GM12892 (cell line): ENCODE measurements around the gene A1CF.
"Not testable (repeated sequence)": the region's sequence is repeated elsewhere in the genome, so short reads cannot be mapped to it uniquely, and the experiment has no call there.

ENCODE experiments used
- DNase-seq: peaks from one replicate; pipeline ENCODE4 v3.0.0; 2011; ENCODE audit not compliant: insufficient read length
- FAIRE-seq: peaks from 2 replicates; lab custom pipeline; 2011; peaks lifted over from hg19 to GRCh38; lab: Jason Lieb, UNC
- POLR2A ChIP-seq: IDR thresholded peaks from 2 replicates; pipeline ENCODE4 v1.6.1; 2011; ENCODE audit warnings: low read depth, low read length, control low read depth
- POLR2AphosphoS5 ChIP-seq: IDR thresholded peaks from 2 replicates; pipeline ENCODE4 v1.6.1; 2011; ENCODE audit warnings: low read depth, low read length, control low read depth
- TAF1 ChIP-seq: IDR thresholded peaks from 2 replicates; pipeline ENCODE4 v1.6.1; 2011; ENCODE audit warnings: low read depth, mild to moderate bottlenecking, control low read depth, low read length, borderline replicate concordance

Gene A1CF

GRCh38 chr10:50823789-50824188 is 61.6 kb downstream of the A1CF start:
- FAIRE-seq = no peak
- TF ChIP-seq POLR2AphosphoS5 (no peak), POLR2A (no peak), TAF1 (no peak)

GRCh38 chr10:50809596-50809995 is 75.8 kb downstream of the A1CF start:
- no peak for FAIRE-seq
- no peak for DNase-seq
- TF ChIP-seq POLR2A (no peak), POLR2AphosphoS5 (no peak), TAF1 (no peak)

More at GRCh38 chr10:50823789-50824188, 61.6 kb downstream of the A1CF start:
- DNase-seq = no peak

- no peak for TF ChIP-seq POLR2A
- TF ChIP-seq POLR2AphosphoS5 = no peak
- no peak for TF ChIP-seq TAF1
- FAIRE-seq (no peak), DNase-seq (no peak)
Measured at GRCh38 chr10:50807851-50808776, 77.3 kb downstream of the A1CF start.

DNA sequence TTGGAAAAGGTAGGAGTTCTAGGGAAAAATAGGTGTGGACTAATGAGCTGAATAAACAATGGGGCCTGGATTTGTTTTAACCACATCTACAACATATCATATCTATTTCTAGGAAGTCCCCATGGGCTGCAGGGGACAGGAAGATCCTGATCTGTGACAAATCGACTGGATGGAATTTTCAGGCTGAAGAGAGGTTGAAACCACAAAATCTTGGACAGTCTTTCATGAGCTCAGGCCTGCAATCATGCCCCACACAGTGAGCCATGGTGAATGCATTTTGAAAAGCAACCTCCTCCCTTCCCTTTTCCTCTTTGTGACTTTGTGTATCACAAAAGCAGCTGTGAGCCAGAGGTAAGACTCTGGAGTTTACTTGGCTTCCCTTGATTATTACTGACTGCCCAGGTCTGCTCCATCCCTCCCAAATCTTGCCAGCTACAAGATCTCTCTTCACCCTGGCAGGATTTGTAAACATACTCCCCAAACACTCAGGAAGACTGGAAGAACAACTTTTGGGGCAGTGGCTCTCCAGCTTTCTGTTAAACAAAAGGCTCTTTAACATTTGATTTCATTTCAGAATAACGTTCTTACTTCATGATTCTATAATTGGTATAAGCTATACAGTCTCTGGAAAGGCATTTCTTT is 79.3 kb downstream of the A1CF start:
- DNase-seq = no peak
- no peak for TF ChIP-seq POLR2A
- TF ChIP-seq POLR2AphosphoS5 = no peak
- TF ChIP-seq TAF1 = no peak
- no peak for FAIRE-seq

GRCh38 chr10:50799595-50799994 is 85.8 kb downstream of the A1CF start:
- TF ChIP-seq POLR2AphosphoS5 (no peak), TAF1 (no peak), POLR2A (no peak)
- FAIRE-seq = no peak
- DNase-seq = no peak

- no peak for FAIRE-seq
- TF ChIP-seq TAF1 (no peak), POLR2A (no peak), POLR2AphosphoS5 (no peak)
- DNase-seq = no peak
Measured at GRCh38 chr10:50798297-50798696, 87.1 kb downstream of the A1CF start.

GRCh38 chr10:50796693-50797092 is 88.7 kb downstream of the A1CF start:
- DNase-seq = no peak
- FAIRE-seq = no peak
- TF ChIP-seq POLR2A (no peak), POLR2AphosphoS5 (no peak), TAF1 (no peak)

- DNase-seq (no peak), FAIRE-seq (no peak)
- TF ChIP-seq POLR2AphosphoS5 (no peak), TAF1 (no peak), POLR2A (no peak)
Measured at GRCh38 chr10:50794490-50794889, 90.9 kb downstream of the A1CF start.

GRCh38 chr10:50788951-50789945 is 96.2 kb downstream of the A1CF start:
- no peak for DNase-seq
- no peak for TF ChIP-seq TAF1
- TF ChIP-seq POLR2AphosphoS5 = no peak
- no peak for TF ChIP-seq POLR2A
- no peak for FAIRE-seq

GRCh38 chr10:50787962-50788361 is 97.5 kb downstream of the A1CF start:
- DNase-seq, FAIRE-seq: not testable (repeated sequence)

DNA sequence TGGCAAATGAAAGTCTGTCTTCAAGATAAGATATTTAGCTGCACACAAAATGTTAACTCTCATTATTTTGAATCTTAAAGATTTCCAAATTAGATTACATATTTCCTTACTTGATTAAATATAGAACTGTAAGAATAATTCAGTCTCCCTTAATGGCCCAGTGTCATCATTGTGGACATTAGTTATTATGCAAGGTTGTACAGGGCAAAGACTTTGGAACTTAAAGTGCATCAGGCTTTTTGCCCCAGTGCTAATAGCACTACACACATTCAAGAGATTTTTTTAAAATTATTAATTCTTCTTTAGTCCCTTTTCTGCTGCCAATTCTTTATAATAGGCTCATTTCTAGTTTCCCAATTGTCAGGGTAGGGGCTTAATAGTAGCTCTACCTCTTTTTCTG is 103.4 kb downstream of the A1CF start:
- FAIRE-seq, DNase-seq: not testable (repeated sequence)

DNA sequence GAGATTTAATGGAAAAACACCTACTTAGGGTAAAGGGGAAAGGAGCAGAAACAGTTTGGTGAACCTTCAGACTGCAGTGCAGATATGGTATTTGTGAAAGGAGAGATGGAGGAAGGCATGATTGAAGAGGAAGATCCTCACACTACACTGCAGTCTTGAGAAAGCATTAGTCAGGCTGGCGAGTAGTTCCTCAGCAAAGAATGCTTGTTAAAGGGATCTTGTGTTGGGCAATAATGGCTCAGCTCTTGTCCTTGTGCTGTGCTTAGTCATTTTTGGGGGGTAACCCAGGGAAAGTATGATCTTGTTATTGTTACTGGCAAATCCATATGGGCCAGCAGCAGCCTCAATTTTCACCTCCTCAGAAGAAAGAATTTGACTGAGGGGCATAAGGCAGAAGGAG is 105.4 kb downstream of the A1CF start:
- FAIRE-seq, DNase-seq: not testable (repeated sequence)

- FAIRE-seq, DNase-seq: not testable (repeated sequence)
Measured at GRCh38 chr10:50774868-50775267, 110.6 kb downstream of the A1CF start.

DNA sequence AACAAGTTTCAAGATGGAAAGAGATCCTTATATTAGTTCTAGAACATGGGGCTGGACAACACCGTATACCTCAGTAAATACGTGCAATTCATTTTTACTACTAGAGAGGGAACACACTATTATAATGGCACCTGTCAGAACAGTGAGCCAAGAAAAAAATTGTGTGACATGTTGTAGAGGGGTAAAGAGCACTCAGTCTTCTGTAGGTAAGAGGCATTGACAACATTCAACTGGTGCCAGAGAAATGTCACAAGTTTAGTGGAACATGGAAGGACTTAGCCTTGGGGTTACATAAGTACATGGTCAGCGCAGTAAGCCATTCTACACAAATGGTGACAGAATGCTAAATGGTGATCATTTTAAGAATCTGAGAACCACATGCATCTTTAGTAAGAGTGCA is 113.4 kb downstream of the A1CF start:
- FAIRE-seq, DNase-seq: not testable (repeated sequence)

- DNase-seq, FAIRE-seq: not testable (repeated sequence)
Measured at GRCh38 chr10:50766774-50767513, 118.5 kb downstream of the A1CF start.
